Stomach (tissue), 9 donors: Measurements from ENCODE around the gene CCDC24. TPM values are rescaled to one million over a fixed set of nuclear protein-coding genes. Genes with fewer than 3 reads are reported as not detected.

Experiments used
- DNase-seq, 2 donors: peaks; one replicate each; pipeline versions ENCODE4 v3.0.0 to v3.0.0-alpha.2; 2013 to 2019
- H3K27ac ChIP-seq, 5 donors: fragments of 200-600 bp in 4 of 5; sonication (generic) in 4 of 5; one replicate each; pipeline ENCODE4 v1.5.1; 2013 to 2019; ENCODE audit warnings: mild to moderate bottlenecking in 1 of 5, moderate library complexity in 1 of 5
- H3K27me3 ChIP-seq, 3 donors: fragments of 200-600 bp; sonication (generic); one replicate each; pipeline ENCODE4 v1.5.1; 2017 to 2019; ENCODE audit warnings: mixed run types in 1 of 3
- H3K36me3 ChIP-seq, 4 donors: fragments of 200-600 bp; sonication (generic); 1 replicate in 3 of 4; 2 replicates in 1 of 4; pipeline ENCODE4 v1.5.1; 2016 to 2019
- H3K4me1 ChIP-seq, 4 donors: fragments of 200-600 bp; sonication (generic); one replicate each; pipeline ENCODE4 v1.5.1; 2016 to 2019
- H3K4me3 ChIP-seq, 4 donors: fragments of 200-600 bp; sonication (generic) in 3 of 4; one replicate each; pipeline ENCODE4 v1.5.1; 2016 to 2019; ENCODE audit warnings: mild to moderate bottlenecking in 1 of 4
- H3K9me3 ChIP-seq, 4 donors: fragments of 200-600 bp; sonication (generic); one replicate each; pipeline ENCODE4 v1.5.1; 2016 to 2019
- EP300 ChIP-seq: sonication (generic); formaldehyde crosslinking; IDR thresholded peaks from one replicate; pipeline ENCODE4 v1.6.1; 2017; ENCODE audit warnings: antibody characterized with exemption
- POLR2A ChIP-seq, 4 donors: fragments of 450-650 bp; IDR thresholded peaks; one replicate each; pipeline ENCODE4 v1.6.1; 2016; ENCODE audit warnings: antibody characterized with exemption in 4 of 4, control low read depth in 2 of 4, mild to moderate bottlenecking in 1 of 4, moderate library complexity in 1 of 4
- POLR2AphosphoS5 ChIP-seq, 3 donors: sonication (generic); formaldehyde crosslinking; IDR thresholded peaks; one replicate each; pipeline ENCODE4 v1.6.1; 2016; ENCODE audit warnings: antibody characterized with exemption in 3 of 3
- WGBS, 5 donors: extraction: QIAGEN DNeasy Blood & Tissue Kit in 3 of 5; methylation state at CpG; one replicate each; pipeline versions ENCODE4 v1.1.5 to v1.1.7; 2013 to 2018; 5-methylcytosine and 5-hydroxymethylcytosine counted together
- intact Hi-C: fragments of 100-400 bp; cut with DNase I; formaldehyde crosslinking; loops from one replicate; pipeline ENCODE4 v1.15.1; 2023; ENCODE audit warnings: low total_unique reads
- polyA plus RNA-seq, 3 donors: library from polyadenylated mRNA; stranded (reverse); fragments of 200-250 nt; gene quantifications; one replicate each; pipeline ENCODE4 v1.2.3, GENCODE V29; 2013
- total RNA-seq, 5 donors: library from RNA; depleted of rRNA; stranded (reverse); fragments of >200 nt; gene quantifications; one replicate each; pipeline versions ENCODE4 v1.1.0 to v1.2.3, GENCODE V29; 2014 to 2016
- TF ChIP-seq, protein P1 (sequence below), 7 experiments: fragments of 450-650 bp in 4 of 7; fragments of 200-600 bp in 3 of 7; sonication (generic) in 3 of 7; IDR thresholded peaks; one replicate each; pipeline ENCODE4 v1.5.1; 2016 to 2019; ENCODE audit warnings: antibody characterized with exemption in 7 of 7, control low read depth in 2 of 7, mild to moderate bottlenecking in 1 of 7
- donor health status: healthy with polysubstance abuse.
- donor health status: Bipolar disorder and iron deficiency.
- donor health status: healthy.

Gene CCDC24
- total and polyA plus RNA-seq, 8 donors = 1.2 to 32.4 (median 10.7) TPM

- 0 to 1% (median 0%) methylated on average over 29 to 74 of the region's 74 CpGs for WGBS, 5 donors
- no peaks in the 10 kb centered on the region for H3K27me3 ChIP-seq
- H3K9me3 ChIP-seq = no peaks in the 10 kb centered on the region
- H3K4me3 ChIP-seq = peak within 1 kb of the TSS; percentile 63 to 91 (median 82)
- TF ChIP-seq POLR2AphosphoS5 (IDR thresholded peaks at IDR 0.05) = peak; percentile 78 to 88 (median 79)
- TF ChIP-seq EP300 = no peak
- TF ChIP-seq, protein P1, sequence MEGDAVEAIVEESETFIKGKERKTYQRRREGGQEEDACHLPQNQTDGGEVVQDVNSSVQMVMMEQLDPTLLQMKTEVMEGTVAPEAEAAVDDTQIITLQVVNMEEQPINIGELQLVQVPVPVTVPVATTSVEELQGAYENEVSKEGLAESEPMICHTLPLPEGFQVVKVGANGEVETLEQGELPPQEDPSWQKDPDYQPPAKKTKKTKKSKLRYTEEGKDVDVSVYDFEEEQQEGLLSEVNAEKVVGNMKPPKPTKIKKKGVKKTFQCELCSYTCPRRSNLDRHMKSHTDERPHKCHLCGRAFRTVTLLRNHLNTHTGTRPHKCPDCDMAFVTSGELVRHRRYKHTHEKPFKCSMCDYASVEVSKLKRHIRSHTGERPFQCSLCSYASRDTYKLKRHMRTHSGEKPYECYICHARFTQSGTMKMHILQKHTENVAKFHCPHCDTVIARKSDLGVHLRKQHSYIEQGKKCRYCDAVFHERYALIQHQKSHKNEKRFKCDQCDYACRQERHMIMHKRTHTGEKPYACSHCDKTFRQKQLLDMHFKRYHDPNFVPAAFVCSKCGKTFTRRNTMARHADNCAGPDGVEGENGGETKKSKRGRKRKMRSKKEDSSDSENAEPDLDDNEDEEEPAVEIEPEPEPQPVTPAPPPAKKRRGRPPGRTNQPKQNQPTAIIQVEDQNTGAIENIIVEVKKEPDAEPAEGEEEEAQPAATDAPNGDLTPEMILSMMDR (IDR thresholded peaks at IDR 0.05) = peak in 5 of 7 experiments; percentile 68 to 86 (median 81)
- peaks cover 6 to 22% (median 18%) of the 10 kb centered on the region in 4 donors for H3K36me3 ChIP-seq
- H3K4me1 ChIP-seq = peaks cover 32 to 54% (median 42%) of the 10 kb centered on the region in 4 donors
- intact Hi-C loops = no loop called here
- peak within 1 kb of the TSS; percentile 96 to 99 (median 97) for H3K27ac ChIP-seq
- DNase-seq = peak; percentile 94 to 99
Observed at GRCh38 chr1:43946236-43947060, 45.0 kb upstream of the CCDC24 start, which contains the start of gene IPO13. Gene IPO13 (plus strand): TSS chr1:43946950. CDS start chr1:43947601, 651 bp downstream.

- H3K27me3 ChIP-seq = no peaks in the 10 kb centered on the region
- H3K4me1 ChIP-seq = peaks cover 32 to 56% (median 43%) of the 10 kb centered on the region in 4 donors
- WGBS, 5 donors = 4 to 7% (median 5%) methylated on average over 18 to 27 of the region's 27 CpGs
- peak overlapping the region; percentile 96 to 99 (median 97) for H3K27ac ChIP-seq
- DNase-seq = no peak
- H3K36me3 ChIP-seq = peaks cover 6 to 22% (median 18%) of the 10 kb centered on the region in 4 donors
- H3K9me3 ChIP-seq = no peaks in the 10 kb centered on the region
- peak overlapping the region; percentile 63 to 91 (median 82) for H3K4me3 ChIP-seq
- intact Hi-C loops = no loop called here
- TF ChIP-seq EP300 = no peak
- TF ChIP-seq, protein P1 (IDR thresholded peaks at IDR 0.05) = no peak
- TF ChIP-seq POLR2AphosphoS5 (IDR thresholded peaks at IDR 0.05) = no peak
- no peak for TF ChIP-seq POLR2A (IDR thresholded peaks at IDR 0.05)
Observed at GRCh38 chr1:43947061-43947873, 44.1 kb upstream of the CCDC24 start.

DNA sequence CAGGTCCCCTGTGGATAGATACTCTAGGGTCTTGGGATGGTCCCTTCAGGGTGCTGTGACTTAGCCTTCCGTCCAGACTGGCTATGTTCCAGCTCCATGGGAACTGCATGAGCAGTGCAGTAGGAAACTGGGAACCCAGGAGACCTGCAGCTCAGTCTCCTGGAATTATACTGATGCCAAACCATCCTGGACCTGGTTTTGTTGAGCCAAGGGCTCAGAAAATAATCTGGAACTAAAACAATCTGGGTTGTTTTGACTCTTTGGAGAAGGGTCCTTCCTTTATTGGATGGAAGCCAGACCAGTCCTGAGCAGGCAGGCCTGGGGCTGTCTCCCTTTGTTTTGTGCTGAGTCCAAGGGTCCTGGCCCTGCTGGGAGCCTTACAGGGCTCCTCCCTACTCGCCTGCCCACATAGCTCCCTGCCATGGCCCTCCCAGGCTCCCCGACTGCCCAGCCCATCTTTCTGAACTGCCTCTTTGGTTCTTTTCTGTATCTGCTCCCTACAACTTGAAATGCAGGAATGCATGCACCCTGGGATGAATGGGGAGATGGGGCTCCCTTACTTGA lies 43.4 kb upstream of the CCDC24 start:
- Histone ChIP-seq H3K27me3 (no peaks in the 10 kb centered on the region), H3K9me3 (no peaks in the 10 kb centered on the region), H3K4me3 (peak overlapping the region; percentile 63 to 91 (median 82)), H3K36me3 (peaks cover 6 to 22% (median 18%) of the 10 kb centered on the region in 4 donors), H3K27ac (peak overlapping the region in 3 of 5 donors; percentile 96 to 98 (median 97)), H3K4me1 (peaks cover 32 to 63% (median 43%) of the 10 kb centered on the region in 4 donors)
- peak in 1 of 2 donors; percentile 34 for DNase-seq
- 20 to 32% (median 24%) methylated on average over 3 of the region's 3 CpGs for WGBS, 5 donors
- TF ChIP-seq, protein P1 (IDR thresholded peaks at IDR 0.05) = no peak
- TF ChIP-seq POLR2AphosphoS5 (IDR thresholded peaks at IDR 0.05) = no peak
- no peak for TF ChIP-seq POLR2A (IDR thresholded peaks at IDR 0.05)
- intact Hi-C loops = no loop called here

DNA sequence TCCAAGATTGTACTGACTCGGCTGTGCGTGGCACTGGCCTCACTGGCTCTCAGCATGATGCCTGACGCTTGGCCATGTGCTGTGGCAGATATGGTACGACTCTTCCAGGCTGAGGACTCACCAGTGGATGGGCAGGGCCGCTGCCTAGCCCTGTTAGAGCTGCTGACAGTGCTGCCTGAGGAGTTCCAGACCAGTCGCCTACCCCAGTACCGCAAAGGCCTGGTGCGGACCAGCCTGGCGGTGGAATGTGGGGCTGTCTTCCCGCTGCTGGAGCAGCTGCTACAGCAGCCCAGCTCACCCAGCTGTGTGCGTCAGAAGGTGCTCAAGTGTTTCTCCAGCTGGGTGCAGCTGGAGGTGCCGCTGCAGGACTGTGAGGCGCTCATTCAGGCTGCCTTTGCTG lies 41.7 kb upstream of the CCDC24 start:
- WGBS, 5 donors = 44 to 90% (median 86%) methylated on average over 3 to 13 of the region's 13 CpGs
- peaks cover 32 to 65% (median 39%) of the 10 kb centered on the region in 4 donors for H3K4me1 ChIP-seq
- H3K27ac ChIP-seq = no peak overlapping the region
- H3K27me3 ChIP-seq = no peaks in the 10 kb centered on the region
- no peak overlapping the region for H3K4me3 ChIP-seq
- DNase-seq = no peak
- H3K9me3 ChIP-seq = no peaks in the 10 kb centered on the region
- intact Hi-C loops = no loop called here
- H3K36me3 ChIP-seq = peaks cover 6 to 22% (median 18%) of the 10 kb centered on the region in 4 donors
- TF ChIP-seq POLR2A (IDR thresholded peaks at IDR 0.05) = no peak
- TF ChIP-seq, protein P1 (IDR thresholded peaks at IDR 0.05) = no peak
- no peak for TF ChIP-seq POLR2AphosphoS5 (IDR thresholded peaks at IDR 0.05)
- no peak for TF ChIP-seq EP300
